Motor neuron (in vitro differentiated cells): ENCODE data around the gene EVC. TPM values are rescaled to one million over a fixed set of nuclear protein-coding genes. Genes with fewer than 3 reads are reported as not detected.

Experiments used
- ATAC-seq, 8 experiments: fragments of 200-7000 bp; cut with Tn5 transposase; replicated peaks in 6 of 8; 2 replicates each; pipeline ENCODE4 v1.8.0; 2021; ENCODE audit warnings: mild to moderate bottlenecking in 8 of 8, moderate library complexity in 8 of 8
- H3K27ac ChIP-seq, 2 donors: fragments of 250-450 bp; sonication (Bioruptor Pico); 2 replicates each; pipeline ENCODE4 v1.9.0; 2021; ENCODE audit warnings: antibody characterized with exemption in 2 of 2, mild to moderate bottlenecking in 2 of 2, moderate library complexity in 1 of 2
- H3K4me1 ChIP-seq, 2 donors: fragments of 250-450 bp; sonication (Bioruptor Pico); replicated peaks in 1 of 2; 2 replicates each; pipeline ENCODE4 v1.6.1; 2021; ENCODE audit warnings: antibody characterized with exemption in 2 of 2, mild to moderate bottlenecking in 2 of 2, moderate library complexity in 1 of 2
- H3K4me3 ChIP-seq, 5 donors: fragments of 250-450 bp; sonication (Bioruptor Pico); 2 replicates each; pipeline ENCODE4 v1.9.0; 2021; ENCODE audit warnings: antibody characterized with exemption in 5 of 5, mild to moderate bottlenecking in 5 of 5, moderate library complexity in 4 of 5
- whole genome bisulfite sequencing, 10 experiments: fragments of 450-650 bp; shearing (Covaris generic); methylation state at CpG; one replicate each; pipeline ENCODE4 v1.0.0; 2022; 5-methylcytosine and 5-hydroxymethylcytosine counted together
- in situ Hi-C, 9 experiments: fragments of 400-800 bp; cut with MboI; loops; one replicate each; pipeline ENCODE4 v1.15.0; 2021; ENCODE audit warnings: low sequenced_read_pairs in 9 of 9, low pct_unique_long_range_greater_than_20kb in 2 of 9; ENCODE audit not compliant: unreplicated experiment in 9 of 9
- total RNA-seq, 8 experiments: library from RNA; unstranded; fragments of 300-600 nt; gene quantifications; 2 replicates each; pipeline versions ENCODE4 v1.2.3 to v1.2.4, GENCODE V29; 2022

The EVC gene
- total RNA-seq, result 10 to 100 TPM in 4 of 8 experiments, 1 to 10 TPM in 4; 2.1 to 26.4 (median 7.7) TPM

DNA sequence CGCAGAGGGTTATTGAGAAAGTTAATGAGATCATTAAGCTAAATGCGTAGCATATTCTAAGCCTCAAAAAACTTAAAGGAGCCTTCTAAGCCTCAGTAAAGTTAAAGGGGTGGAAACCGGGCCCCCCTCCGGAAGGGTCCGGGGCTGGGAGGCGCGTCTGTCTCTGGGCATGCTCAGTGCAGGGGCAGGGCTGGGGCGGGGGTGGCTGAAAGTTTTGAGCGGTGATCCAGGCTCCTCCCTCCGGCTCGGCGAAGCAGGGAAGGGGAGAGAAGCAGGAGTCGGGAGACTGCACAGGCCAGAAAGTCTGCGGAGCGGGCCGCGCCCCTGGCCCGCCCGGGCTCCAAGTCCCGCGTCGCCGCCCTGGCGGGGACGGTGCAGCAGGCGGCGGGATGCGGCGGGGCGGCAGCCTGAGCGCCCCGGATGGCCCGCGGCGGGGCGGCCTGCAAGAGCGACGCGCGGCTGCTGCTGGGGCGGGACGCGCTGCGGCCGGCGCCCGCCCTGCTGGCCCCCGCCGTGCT is at the start of gene EVC:
TSS of gene EVC (plus strand) at position 241 of the 518 bp plus-strand sequence. CDS start at position 421, 180 bp downstream.
- H3K4me1 ChIP-seq, result peaks cover 5 to 13% of the 10 kb centered on the region in 2 donors
- no peak within 1 kb of the TSS for H3K27ac ChIP-seq
- 0 to 14% (median 0%) methylated on average over 1 to 6 of the region's 49 CpGs; no CpG with 5 or more reads in 5 of the 10 experiments for WGBS, 10 experiments
- ATAC-seq, result peak; percentile 79 to 91 (median 84)
- H3K4me3 ChIP-seq, result peak within 1 kb of the TSS; percentile 30 to 45 (median 39)
- in situ Hi-C loops, result no loop called here

DNA sequence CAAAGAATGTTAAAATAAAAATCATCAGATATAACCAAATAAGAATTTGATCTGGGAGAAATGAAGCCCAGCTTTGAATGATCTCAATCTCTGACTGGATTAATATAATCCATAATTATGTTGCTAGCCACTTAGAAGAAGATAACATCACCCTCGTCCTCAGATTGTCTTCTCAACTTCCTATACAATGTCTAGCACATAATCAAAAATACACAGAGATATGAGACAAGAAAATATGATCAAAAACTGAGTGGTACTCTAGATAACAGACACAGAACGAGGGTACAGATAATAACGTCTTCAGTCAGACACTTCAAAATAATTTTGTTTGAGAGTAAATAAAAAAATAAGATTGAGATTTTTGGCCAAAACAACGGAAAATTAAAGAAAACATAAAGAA is 49.8 kb upstream of the EVC start:
- H3K27ac ChIP-seq, result no peak overlapping the region
- H3K4me3 ChIP-seq, result no peak overlapping the region
- peaks cover 0 to 16% of the 10 kb centered on the region in 2 donors for H3K4me1 ChIP-seq
- ATAC-seq, result no peak
- in situ Hi-C loops, result no loop called here
- WGBS, 10 experiments, result 63 to 94% (median 88%) methylated on average over 2 to 4 of the region's 4 CpGs; no CpG with 5 or more reads in 1 of the 10 experiments

DNA sequence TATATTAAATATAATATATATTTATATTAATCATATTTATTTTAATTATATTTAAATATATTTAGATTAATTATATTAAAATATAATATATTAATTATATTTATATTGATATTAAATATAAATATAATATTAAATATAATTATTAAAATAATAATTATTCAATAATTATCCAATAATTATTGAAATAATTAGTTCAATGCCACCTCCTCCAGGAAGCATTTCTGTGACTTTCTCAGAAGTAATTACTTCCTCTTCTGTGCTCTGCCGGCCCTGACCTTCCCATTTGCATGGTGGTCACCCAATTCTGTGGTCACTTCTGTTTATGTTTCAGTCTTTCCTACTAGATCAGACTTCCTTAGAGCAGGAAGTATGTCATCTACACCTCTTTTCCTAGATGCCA is 48.4 kb upstream of the EVC start:
- in situ Hi-C loops, result no loop called here
- no peak overlapping the region for H3K4me3 ChIP-seq
- H3K4me1 ChIP-seq, result peaks cover 0 to 16% of the 10 kb centered on the region in 2 donors
- WGBS, 10 experiments, result 30 to 100% (median 100%) methylated on average over 1 of the region's 1 CpG
- no peak overlapping the region for H3K27ac ChIP-seq
- no peak for ATAC-seq

DNA sequence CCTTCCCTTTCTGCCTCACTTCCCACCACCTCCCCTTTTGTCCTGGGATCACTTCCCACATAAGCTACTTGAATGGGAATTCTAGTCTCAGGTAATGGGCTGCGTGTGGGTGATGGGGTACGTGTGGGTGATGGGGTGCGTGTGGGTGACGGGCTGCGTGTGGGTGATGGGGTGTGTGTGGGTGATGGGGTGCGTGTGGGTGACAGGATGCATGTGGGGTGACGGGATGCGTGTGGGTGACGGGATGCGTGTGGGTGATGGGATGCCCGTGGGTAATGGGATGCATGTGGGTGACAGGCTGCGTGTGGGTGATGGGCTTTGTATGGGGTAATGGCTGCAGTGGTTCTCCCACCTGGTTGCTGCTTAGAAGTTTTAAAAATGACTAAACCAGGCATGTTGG is 46.2 kb upstream of the EVC start:
- in situ Hi-C loops, result no loop called here
- 86 to 93% methylated on average over 4 to 8 of the region's 12 CpGs; no CpG with 5 or more reads in 8 of the 10 experiments for WGBS, 10 experiments
- Histone ChIP-seq H3K27ac (no peak overlapping the region), H3K4me1 (peaks cover 0 to 5% of the 10 kb centered on the region in 2 donors), H3K4me3 (no peak overlapping the region)
- no peak for ATAC-seq

DNA sequence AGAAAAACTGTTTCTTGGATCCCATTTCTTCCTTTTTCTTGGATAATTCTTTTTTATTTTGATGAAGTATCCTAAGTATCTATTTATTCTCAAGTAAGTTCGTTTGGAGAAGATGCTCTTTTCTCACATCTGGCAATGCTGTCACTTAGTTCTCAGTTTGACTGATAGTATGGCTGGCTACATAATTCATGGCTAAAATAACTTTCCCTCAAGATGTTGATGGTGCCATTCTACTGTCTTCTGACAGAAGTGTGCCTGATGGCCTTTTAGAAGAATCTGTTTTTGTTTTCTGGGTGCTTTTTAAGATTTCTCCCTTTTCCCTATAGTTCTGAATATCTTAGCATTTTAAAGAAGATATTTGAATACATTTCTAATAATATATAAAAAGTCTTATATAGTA is 44.3 kb upstream of the EVC start:
- WGBS, 10 experiments, result 0 to 89% (median 56%) methylated on average over 1 of the region's 1 CpG; no CpG with 5 or more reads in 2 of the 10 experiments
- Histone ChIP-seq H3K27ac (no peak overlapping the region), H3K4me1 (peaks cover 0 to 2% of the 10 kb centered on the region in 2 donors), H3K4me3 (no peak overlapping the region)
- no peak for ATAC-seq
- in situ Hi-C loops, result no loop called here

DNA sequence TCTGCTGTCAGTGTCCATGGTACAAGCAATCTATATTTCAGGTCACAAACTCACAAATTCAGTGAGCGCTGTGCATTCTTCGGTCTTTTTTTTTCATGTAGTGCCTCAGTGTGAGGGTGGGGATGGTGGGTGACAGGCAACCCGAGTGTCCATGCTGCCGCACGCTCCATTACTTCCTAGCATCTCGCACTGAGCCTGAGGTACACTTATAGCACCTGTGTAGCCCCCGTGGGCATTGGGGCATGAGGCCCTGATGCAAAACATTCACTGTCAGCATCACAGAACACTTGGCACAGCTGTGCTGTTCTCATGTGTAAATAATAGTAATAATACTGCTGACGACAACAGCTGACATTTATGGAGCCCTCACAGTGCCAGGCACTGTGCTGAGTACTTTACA is 34.2 kb upstream of the EVC start:
- 80 to 97% (median 92%) methylated on average over 2 to 7 of the region's 8 CpGs; no CpG with 5 or more reads in 4 of the 10 experiments for WGBS, 10 experiments
- no peak for ATAC-seq
- H3K4me3 ChIP-seq, result no peak overlapping the region
- in situ Hi-C loops, result no loop called here
- no peak overlapping the region for H3K27ac ChIP-seq
- no peaks in the 10 kb centered on the region for H3K4me1 ChIP-seq

DNA sequence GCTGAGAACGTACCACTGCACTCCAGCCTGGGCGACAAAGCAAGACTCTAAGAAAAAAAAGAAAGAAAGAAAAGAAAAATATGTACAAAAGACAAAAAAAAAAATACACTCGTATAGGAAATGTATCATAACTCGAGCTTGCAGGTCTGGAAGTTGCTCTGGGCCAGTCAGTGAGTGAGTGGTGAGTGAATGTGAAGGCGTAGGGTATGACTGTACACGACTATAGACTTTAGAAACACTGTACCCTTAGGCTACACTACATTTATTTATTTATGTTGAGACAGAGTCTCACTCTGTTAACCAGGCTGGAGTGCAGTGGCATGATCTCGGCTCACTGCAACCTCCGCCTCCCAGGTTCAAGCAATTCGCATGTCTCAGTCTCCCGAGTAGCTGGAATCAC is 32.0 kb upstream of the EVC start:
- no peak overlapping the region for H3K4me3 ChIP-seq
- H3K4me1 ChIP-seq, result no peaks in the 10 kb centered on the region
- no peak for ATAC-seq
- no peak overlapping the region for H3K27ac ChIP-seq
- WGBS, 10 experiments, result 60 to 100% (median 88%) methylated on average over 1 to 10 of the region's 10 CpGs; no CpG with 5 or more reads in 1 of the 10 experiments
- in situ Hi-C loops, result no loop called here

DNA sequence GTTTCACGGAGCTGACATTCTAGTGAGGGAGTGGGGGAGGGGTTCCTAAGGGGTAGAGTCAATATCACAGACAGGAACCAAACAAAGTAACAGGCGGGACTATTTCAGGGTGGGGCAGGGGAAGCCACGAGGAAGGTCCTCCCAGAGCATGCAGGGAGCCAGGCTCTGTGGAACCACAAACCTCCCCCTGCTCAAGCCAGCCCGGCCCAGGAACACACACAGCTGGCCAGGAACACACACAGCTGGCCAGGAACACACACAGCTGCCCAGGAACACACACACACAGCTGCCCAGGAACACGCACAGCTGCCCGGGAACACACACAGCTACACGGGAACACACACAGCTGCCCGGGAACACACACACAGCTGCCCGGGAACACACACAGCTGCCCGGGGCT is 27.4 kb upstream of the EVC start:
- in situ Hi-C loops, result no loop called here
- WGBS, 10 experiments, result 0 to 83% (median 34%) methylated on average over 1 to 7 of the region's 10 CpGs; no CpG with 5 or more reads in 7 of the 10 experiments
- peak in 2 of 8 experiments; percentile 22 to 99 for ATAC-seq
- no peaks in the 10 kb centered on the region for H3K4me1 ChIP-seq
- no peak overlapping the region for H3K27ac ChIP-seq
- no peak overlapping the region for H3K4me3 ChIP-seq

DNA sequence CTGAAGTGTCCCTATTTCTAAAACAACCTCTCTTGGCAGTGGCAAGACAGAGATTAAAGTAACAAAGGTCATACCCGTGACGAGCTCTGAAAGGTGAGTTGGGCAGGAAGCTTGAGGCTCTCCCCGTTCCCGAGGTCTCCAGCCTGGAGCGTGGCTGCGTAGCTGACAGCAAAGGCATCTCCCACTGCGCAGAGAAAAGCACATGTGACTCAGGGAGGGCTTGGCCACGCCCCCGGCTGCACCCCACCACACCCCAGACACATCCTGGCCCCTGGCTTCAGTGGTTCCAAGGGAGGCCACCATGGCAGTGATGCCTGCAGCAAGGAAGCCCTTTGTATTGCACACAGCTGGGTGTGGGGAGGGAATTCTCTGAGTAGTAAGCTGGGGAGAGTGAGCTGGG is 25.7 kb upstream of the EVC start:
- WGBS, 10 experiments, result 89 to 100% (median 95%) methylated on average over 2 to 4 of the region's 9 CpGs; no CpG with 5 or more reads in 6 of the 10 experiments

DNA sequence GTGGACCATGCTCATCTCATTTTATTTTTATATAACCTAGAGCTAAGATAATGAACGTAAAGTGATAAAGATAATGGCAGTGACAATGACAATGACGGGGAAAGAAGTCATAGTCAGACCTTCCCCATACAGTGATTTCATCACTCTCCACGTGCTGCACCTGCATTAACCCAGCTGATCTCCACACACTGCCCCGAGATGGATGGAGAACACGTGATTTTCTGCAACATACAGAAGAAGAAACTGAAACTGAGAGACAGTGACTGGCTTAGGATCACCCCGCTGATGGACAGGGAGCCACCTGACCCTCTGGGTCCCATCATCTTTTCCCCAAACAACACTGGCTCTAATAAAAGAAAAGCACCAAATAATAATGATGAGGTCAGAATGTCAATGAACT is 24.7 kb upstream of the EVC start:
- WGBS, 10 experiments, result 67 to 100% (median 85%) methylated on average over 1 to 6 of the region's 6 CpGs; no CpG with 5 or more reads in 1 of the 10 experiments
- no peak for ATAC-seq

More for the DNA sequence above, 25.7 kb upstream of the EVC start:
- ATAC-seq, result no peak
- no peak overlapping the region for H3K4me3 ChIP-seq
- peaks cover 0 to 2% of the 10 kb centered on the region in 2 donors for H3K4me1 ChIP-seq
- H3K27ac ChIP-seq, result no peak overlapping the region
- in situ Hi-C loops, result no loop called here

DNA sequence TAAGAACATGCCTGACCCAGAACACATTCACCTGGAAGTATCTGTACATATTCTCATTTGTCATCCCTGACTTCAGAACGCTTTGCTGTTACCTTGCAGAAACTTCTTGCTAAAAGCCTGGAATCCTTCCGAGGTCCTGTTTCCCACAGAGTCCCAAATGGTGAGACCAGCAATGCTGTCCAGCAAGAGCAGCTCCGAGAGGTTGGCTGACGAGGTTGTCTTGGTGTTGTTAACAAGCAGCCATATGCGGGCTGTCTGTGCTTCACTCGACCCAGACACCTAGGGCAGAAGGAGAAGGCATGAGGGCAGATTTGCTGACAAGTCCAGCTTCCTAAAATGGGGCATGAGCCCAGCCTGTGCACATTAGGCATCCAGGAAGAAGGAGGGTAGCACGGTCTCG is 21.9 kb upstream of the EVC start:
- Histone ChIP-seq H3K4me1 (peaks cover 0 to 2% of the 10 kb centered on the region in 2 donors), H3K4me3 (no peak overlapping the region), H3K27ac (no peak overlapping the region)
- in situ Hi-C loops, result no loop called here
- WGBS, 10 experiments, result 73 to 100% (median 86%) methylated on average over 1 to 4 of the region's 8 CpGs; no CpG with 5 or more reads in 3 of the 10 experiments
- no peak for ATAC-seq

More for the DNA sequence above, 24.7 kb upstream of the EVC start:
- Histone ChIP-seq H3K4me1 (peaks cover 0 to 2% of the 10 kb centered on the region in 2 donors), H3K27ac (no peak overlapping the region), H3K4me3 (no peak overlapping the region)
- in situ Hi-C loops, result no loop called here

DNA sequence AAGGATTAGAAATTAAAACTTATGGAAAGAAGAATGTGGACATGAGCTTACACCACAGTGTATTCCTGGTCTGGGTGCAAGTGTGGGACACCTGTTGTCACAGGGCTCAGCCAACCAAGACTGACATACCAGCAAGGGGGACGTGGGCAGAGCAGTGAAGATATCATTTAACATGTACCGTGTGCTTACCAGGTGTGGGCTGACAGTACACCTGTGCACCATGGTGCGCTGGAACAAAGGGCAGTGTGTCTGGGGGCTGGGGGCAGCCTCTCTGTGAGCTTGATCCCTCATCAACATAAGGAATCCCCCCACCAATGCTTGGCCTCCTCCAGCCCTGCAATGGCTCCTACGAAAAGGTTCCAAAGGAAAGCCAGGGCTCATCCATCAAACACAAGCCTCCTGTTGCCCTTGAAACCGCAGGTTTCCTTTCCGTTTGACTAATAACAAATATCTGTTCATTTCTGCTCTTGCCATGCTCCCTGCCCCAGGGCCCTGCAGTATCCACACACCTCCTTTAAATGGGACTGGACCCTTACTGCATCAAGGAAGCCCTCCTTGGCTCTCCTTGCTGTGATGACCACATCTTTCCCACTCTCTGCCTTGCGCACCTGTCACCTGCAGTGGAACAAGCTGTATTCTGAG is 19.4 kb upstream of the EVC start:
- in situ Hi-C loops, result no loop called here
- WGBS, 10 experiments, result 54 to 100% (median 85%) methylated on average over 1 to 6 of the region's 7 CpGs; no CpG with 5 or more reads in 1 of the 10 experiments
- Histone ChIP-seq H3K27ac (no peak overlapping the region), H3K4me1 (peaks cover 0 to 2% of the 10 kb centered on the region in 2 donors), H3K4me3 (no peak overlapping the region)
- no peak for ATAC-seq

DNA sequence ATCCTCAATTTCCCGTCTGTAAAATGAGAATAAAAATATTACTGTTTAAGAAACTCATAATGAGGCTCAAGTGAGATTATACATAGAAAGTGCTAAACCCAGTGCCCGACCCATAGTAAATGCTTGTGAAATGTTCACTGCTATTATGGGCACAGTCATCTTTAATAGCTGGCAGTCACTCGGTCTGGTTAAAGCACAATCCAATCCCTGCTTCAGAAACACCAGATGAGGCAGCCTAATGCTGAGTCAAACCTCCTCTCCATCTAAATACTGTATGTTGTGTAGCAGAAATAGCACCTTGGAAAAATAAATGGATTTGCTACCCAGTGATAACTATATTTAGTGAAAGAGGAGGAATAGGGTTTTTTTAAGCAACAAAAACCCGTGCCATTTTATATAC is 17.1 kb upstream of the EVC start:
- H3K4me1 ChIP-seq, result peaks cover 0 to 2% of the 10 kb centered on the region in 2 donors
- ATAC-seq, result no peak
- no peak overlapping the region for H3K27ac ChIP-seq
- WGBS, 10 experiments, result 0 to 100% (median 83%) methylated on average over 1 to 4 of the region's 4 CpGs
- in situ Hi-C loops, result no loop called here
- H3K4me3 ChIP-seq, result no peak overlapping the region
